H1 (cell line): Measurements from ENCODE around the gene SYTL1. TPM values are rescaled to one million over a fixed set of nuclear protein-coding genes. Genes with fewer than 3 reads are reported as not detected.

Experiments
- CTCF ChIA-PET: fragments of 300-600 bp; sonication (Branson Sonifier 250); formaldehyde crosslinking; loops from one replicate; lab custom pipeline; 2021; ENCODE audit not compliant: partially characterized antibody; lab: Charles Lee
- POLR2A ChIA-PET: fragments of 300-600 bp; sonication (Branson Sonifier 250); formaldehyde crosslinking; loops from one replicate; lab custom pipeline; 2021; ENCODE audit warnings: inconsistent platforms; ENCODE audit not compliant: partially characterized antibody; lab: Charles Lee
- DNase-seq, 2 experiments: peaks; one replicate each; pipeline versions ENCODE4 v3.0.0 to v3.0.0-alpha.2; 2010 to 2022; ENCODE audit warnings: low spot score in 2 of 2, low read depth in 1 of 2, mixed read lengths in 1 of 2
- FAIRE-seq: peaks from 2 replicates; lab custom pipeline; 2011; peaks lifted over from hg19 to GRCh38; lab: Jason Lieb, UNC
- H2AFZ ChIP-seq: 2 replicates; pipeline ENCODE4 v1.8.1; 2012; ENCODE audit warnings: low read length, inconsistent platforms
- H2AK5ac ChIP-seq: 2 replicates; pipeline ENCODE4 v1.6.1; 2013; ENCODE audit warnings: low read depth, low read length
- H2BK120ac ChIP-seq: replicated peaks from 2 replicates; pipeline ENCODE3; 2013; ENCODE audit warnings: low read depth, low read length, inconsistent platforms
- H2BK12ac ChIP-seq: 2 replicates; pipeline ENCODE4 v1.6.1; 2013; ENCODE audit warnings: low read depth, low read length
- H2BK15ac ChIP-seq: 2 replicates; pipeline ENCODE4 v1.6.1; 2013; ENCODE audit warnings: low read length
- H2BK20ac ChIP-seq: 2 replicates; pipeline ENCODE4 v1.6.1; 2013; ENCODE audit warnings: low read length
- H2BK5ac ChIP-seq: 2 replicates; pipeline ENCODE4 v1.6.1; 2013; ENCODE audit warnings: low read depth, low read length
- H3K14ac ChIP-seq: 2 replicates; pipeline ENCODE4 v1.6.1; 2013; ENCODE audit warnings: inconsistent platforms; ENCODE audit not compliant: insufficient read length
- H3K18ac ChIP-seq: 2 replicates; pipeline ENCODE4 v1.6.1; 2013; ENCODE audit warnings: low read length; ENCODE audit errors: extremely low read depth
- H3K23ac ChIP-seq: 2 replicates; pipeline ENCODE4 v1.6.1; 2013; ENCODE audit warnings: inconsistent platforms; ENCODE audit not compliant: insufficient read length
- H3K23me2 ChIP-seq: 2 replicates; pipeline ENCODE4 v1.6.1; 2013; ENCODE audit warnings: low read depth, low read length
- H3K27ac ChIP-seq: 2 replicates; pipeline ENCODE4 v1.6.1; 2011; ENCODE audit warnings: low read depth, low read length, inconsistent platforms
- H3K27me3 ChIP-seq, 4 experiments: replicated peaks in 1 of 4; 1 replicate in 1 of 4; 2 replicates in 3 of 4; pipeline versions ENCODE4 v1.6.1 to v1.8.1; 2011 to 2013; ENCODE audit warnings: low read length in 3 of 4, mild to moderate bottlenecking in 3 of 4, inconsistent platforms in 2 of 4, mixed read lengths in 2 of 4, moderate library complexity in 1 of 4; ENCODE audit not compliant: control insufficient read depth in 3 of 4, insufficient read depth in 3 of 4; ENCODE audit errors: extremely low read depth in 1 of 4
- H3K36me3 ChIP-seq, 4 experiments: 2 replicates each; pipeline versions ENCODE4 v1.6.1 to v1.8.1; 2011 to 2013; ENCODE audit warnings: mild to moderate bottlenecking in 4 of 4, low read length in 3 of 4, moderate library complexity in 2 of 4, control low read depth in 1 of 4, inconsistent platforms in 1 of 4; ENCODE audit not compliant: insufficient read depth in 4 of 4, control insufficient read depth in 2 of 4
- H3K4ac ChIP-seq: replicated peaks from 2 replicates; pipeline ENCODE3; 2013; ENCODE audit warnings: low read length, low read depth, mixed read lengths, inconsistent platforms; ENCODE audit not compliant: insufficient read length
- H3K4me1 ChIP-seq, 4 experiments: replicated peaks in 1 of 4; 1 replicate in 1 of 4; 2 replicates in 3 of 4; pipeline versions ENCODE4 v1.6.1 to v1.8.1; 2011 to 2013; ENCODE audit warnings: low read length in 3 of 4, inconsistent platforms in 2 of 4, mixed read lengths in 1 of 4; ENCODE audit not compliant: insufficient read depth in 4 of 4, control insufficient read depth in 3 of 4
- H3K4me2 ChIP-seq, 2 experiments: 2 replicates each; pipeline versions ENCODE4 v1.6.1 to v1.8.1; 2011 to 2013; ENCODE audit warnings: low read depth in 2 of 2, low read length in 2 of 2, control low read depth in 1 of 2, inconsistent platforms in 1 of 2, mild to moderate bottlenecking in 1 of 2; ENCODE audit not compliant: insufficient read depth in 1 of 2
- H3K4me3 ChIP-seq, 4 experiments: fragments of 200-600, 300-600 bp in 1 of 4; sonication (generic), shearing (Covaris generic), sonication (Bioruptor Twin) in 1 of 4; 2 replicates each; pipeline versions ENCODE4 v1.5.1 to v1.8.1; 2011 to 2016; ENCODE audit warnings: low read length in 4 of 4, low read depth in 3 of 4, control low read depth in 2 of 4, inconsistent platforms in 2 of 4, mild to moderate bottlenecking in 2 of 4, mixed read lengths in 1 of 4, moderate library complexity in 1 of 4; ENCODE audit not compliant: insufficient read depth in 2 of 4; ENCODE audit errors: extremely low read depth in 1 of 4
- H3K56ac ChIP-seq: replicated peaks from 2 replicates; pipeline ENCODE3; 2013; ENCODE audit warnings: low read depth, mild to moderate bottlenecking, mixed read lengths, low read length, inconsistent platforms; ENCODE audit not compliant: insufficient read length
- H3K79me1 ChIP-seq: 2 replicates; pipeline ENCODE4 v1.6.1; 2013; ENCODE audit warnings: low read depth, low read length, control low read depth
- H3K79me2 ChIP-seq, 2 experiments: 2 replicates each; pipeline versions ENCODE4 v1.6.1 to v1.8.1; 2012 to 2013; ENCODE audit warnings: low read length in 2 of 2, mild to moderate bottlenecking in 2 of 2, inconsistent platforms in 1 of 2; ENCODE audit not compliant: insufficient read depth in 2 of 2, control insufficient read depth in 1 of 2
- H3K9ac ChIP-seq, 4 experiments: replicated peaks in 1 of 4; 1 replicate in 1 of 4; 2 replicates in 3 of 4; pipeline versions ENCODE4 v1.6.1 to v1.8.1; 2011 to 2013; ENCODE audit warnings: low read depth in 3 of 4, low read length in 3 of 4, control low read depth in 2 of 4, mild to moderate bottlenecking in 2 of 4, moderate library complexity in 2 of 4, inconsistent platforms in 1 of 4; ENCODE audit errors: extremely low read depth in 1 of 4
- H3K9me3 ChIP-seq, 2 experiments: 2 replicates each; pipeline versions ENCODE4 v1.6.1 to v1.8.1; 2012 to 2013; ENCODE audit warnings: mild to moderate bottlenecking in 2 of 2, moderate library complexity in 2 of 2, control low read depth in 1 of 2, inconsistent platforms in 1 of 2, low read depth in 1 of 2, low read length in 1 of 2, mixed read lengths in 1 of 2; ENCODE audit not compliant: insufficient read depth in 2 of 2
- H4K20me1 ChIP-seq, 2 experiments: replicated peaks in 1 of 2; 2 replicates each; pipeline versions ENCODE3 to v1.8.1; 2011 to 2013; ENCODE audit warnings: inconsistent platforms in 2 of 2, low read length in 2 of 2, mild to moderate bottlenecking in 1 of 2; ENCODE audit not compliant: insufficient read depth in 2 of 2, control insufficient read depth in 1 of 2
- H4K5ac ChIP-seq: 2 replicates; pipeline ENCODE4 v1.6.1; 2013; ENCODE audit warnings: low read length, low read depth, mixed read lengths, inconsistent platforms; ENCODE audit not compliant: insufficient read length
- H4K8ac ChIP-seq: 2 replicates; pipeline ENCODE4 v1.8.0; 2013; ENCODE audit warnings: mild to moderate bottlenecking, moderate library complexity, low read length, inconsistent platforms; ENCODE audit not compliant: insufficient read depth; ENCODE audit errors: extremely low read depth
- H4K91ac ChIP-seq: replicated peaks from 2 replicates; pipeline ENCODE3; 2013; ENCODE audit warnings: low read length, mixed read lengths, inconsistent platforms; ENCODE audit not compliant: insufficient read length
- BACH1 ChIP-seq: IDR thresholded peaks from 2 replicates; pipeline ENCODE4 v1.6.1; 2012; ENCODE audit warnings: low read length, improper control_type of control experiment
- CHD2 ChIP-seq: IDR thresholded peaks from 2 replicates; pipeline ENCODE4 v1.6.1; 2012; ENCODE audit warnings: low read length, improper control_type of control experiment
- CTBP2 ChIP-seq: IDR thresholded peaks from 2 replicates; pipeline ENCODE4 v1.7.0; 2011; ENCODE audit warnings: borderline replicate concordance, mild to moderate bottlenecking, moderate library complexity, mixed read lengths, low read length; ENCODE audit not compliant: insufficient read depth, insufficient read length
- EP300 ChIP-seq, 2 experiments: IDR thresholded peaks; 1 replicate in 1 of 2; 2 replicates in 1 of 2; pipeline ENCODE4 v1.6.1; 2011 to 2012; ENCODE audit warnings: low read depth in 2 of 2, low read length in 2 of 2, mild to moderate bottlenecking in 2 of 2, borderline replicate concordance in 1 of 2, inconsistent platforms in 1 of 2, moderate library complexity in 1 of 2
- JUND ChIP-seq: IDR thresholded peaks from 2 replicates; pipeline ENCODE4 v1.6.1; 2011; ENCODE audit warnings: mild to moderate bottlenecking, improper control_type of control experiment, low read length
- NRF1 ChIP-seq: IDR thresholded peaks from 2 replicates; pipeline ENCODE4 v1.6.1; 2011; ENCODE audit warnings: mild to moderate bottlenecking, low read depth, low read length, improper control_type of control experiment
- PHF8 ChIP-seq: fragments of 200-600 bp; sonication (generic); conservative IDR thresholded peaks from 2 replicates; pipeline ENCODE4 v1.7.1; 2012; ENCODE audit warnings: low read depth, mild to moderate bottlenecking, inconsistent platforms, low read length, moderate library complexity
- RAD21 ChIP-seq, 2 experiments: IDR thresholded peaks in 1 of 2; conservative IDR thresholded peaks in 1 of 2; 2 replicates each; pipeline ENCODE4 v1.6.1; 2011; ENCODE audit warnings: low read depth in 2 of 2, low read length in 2 of 2, improper control_type of control experiment in 1 of 2, inconsistent platforms in 1 of 2, mild to moderate bottlenecking in 1 of 2, moderate library complexity in 1 of 2
- SP1 ChIP-seq: IDR thresholded peaks from 2 replicates; pipeline ENCODE4 v1.6.1; 2011; ENCODE audit warnings: low read depth, low read length
- TAF1 ChIP-seq: IDR thresholded peaks from 2 replicates; pipeline ENCODE4 v1.6.1; 2011; ENCODE audit warnings: mild to moderate bottlenecking, low read depth, low read length
- WGBS, 2 experiments: shearing (Covaris generic) in 1 of 2; methylation state at CpG; one replicate each; pipeline versions ENCODE4 v1.1.6 to v1.1.7; 2013 to 2015; ENCODE audit warnings: low lambda C conversion rate in 2 of 2, mixed read lengths in 2 of 2, inconsistent platforms in 1 of 2, low coverage in 1 of 2, missing lambda C conversion rate in 1 of 2; ENCODE audit not compliant: insufficient replicate concordance in 2 of 2, insufficient coverage in 1 of 2, insufficient read length in 1 of 2; ENCODE audit errors: extremely low coverage in 1 of 2, missing lambda C conversion rate in 1 of 2; 5-methylcytosine and 5-hydroxymethylcytosine counted together
- polyA plus RNA-seq, 7 experiments: library from polyadenylated mRNA; depleted of rRNA in 3 of 7; stranded (reverse) in 5 of 7; unstranded in 2 of 7; fragments of >200 nt in 5 of 7; fragments of 200-250 nt in 2 of 7; gene quantifications; 1 replicate in 5 of 7; 2 replicates in 1 of 7; 4 replicates in 1 of 7; pipeline versions ENCODE4 v1.2.1 to v1.2.3, GENCODE V29; 2011 to 2013; ENCODE audit warnings: missing spikeins in 2 of 7, mixed read lengths in 2 of 7
- total RNA-seq: library from RNA; stranded (reverse); fragmentation: NEBNext Ultra II Directional; extraction: Animal tissue kit (Norgen Biotek cat#: 25700); gene quantifications from 2 replicates; pipeline ENCODE4 v1.2.1, GENCODE V29; 2021

SYTL1 gene
- total and polyA plus RNA-seq, 2 of the 8 experiments (the other 6 are each of a cell fraction or from before 2014, with no cell fraction given), result 6.4 to 19.5 TPM

- peak within 1 kb of the TSS; percentile 85 to 92 for H3K4me2 ChIP-seq
- peak within 1 kb of the TSS; percentile 83 for H2BK5ac ChIP-seq
- no peak within 1 kb of the TSS for H3K23ac ChIP-seq
- H2AK5ac ChIP-seq, result no peak within 1 kb of the TSS
- peak within 1 kb of the TSS; percentile 73 for H3K4ac ChIP-seq
- peaks cover 2 to 6% of the 10 kb centered on the region in 2 experiments for H4K20me1 ChIP-seq
- peak within 1 kb of the TSS; percentile 48 for H2BK20ac ChIP-seq
- 5% methylated on average over 41 of the region's 69 CpGs; no CpG with 5 or more reads in 1 of the 2 experiments for WGBS, 2 experiments
- no peak within 1 kb of the TSS for H2BK120ac ChIP-seq
- no peaks in the 10 kb centered on the region for H3K79me2 ChIP-seq
- H4K91ac ChIP-seq, result peak within 1 kb of the TSS; percentile 63
- peak within 1 kb of the TSS; percentile 26 to 82 (median 56); a peak in 6 of 7 replicates for H3K9ac ChIP-seq
- peak within 1 kb of the TSS; percentile 45; the same call in 1 of the 2 replicates for H3K27ac ChIP-seq
- peak within 1 kb of the TSS; percentile 53 for H4K8ac ChIP-seq
- H3K4me1 ChIP-seq, result peaks cover 2 to 19% (median 12%) of the 10 kb centered on the region in 4 experiments
- peak within 1 kb of the TSS; percentile 82 for H2AFZ ChIP-seq
- peak within 1 kb of the TSS; percentile 46; the same call in 1 of the 2 replicates for H2BK15ac ChIP-seq
- H4K5ac ChIP-seq, result no peak within 1 kb of the TSS
- H3K4me3 ChIP-seq, result peak within 1 kb of the TSS; percentile 61 to 82 (median 70)
- H3K56ac ChIP-seq, result no peak within 1 kb of the TSS
- FAIRE-seq (no peak), DNase-seq (peak; percentile 82 to 97)
- POLR2A ChIA-PET, result interaction anchor here (1.1 to 2.5 kb wide), 8 partner anchors 27 to 93 kb away, joined by 3 to 11 read pairs (median 4); no protein-coding TSS in a partner anchor
- H3K9me3 ChIP-seq, result no peaks in the 10 kb centered on the region
- H3K23me2 ChIP-seq, result peaks cover 13% of the 10 kb centered on the region
- H3K27me3 ChIP-seq, result no peaks in the 10 kb centered on the region
- peak within 1 kb of the TSS; percentile 75; the same call in 1 of the 2 replicates for H2BK12ac ChIP-seq
- no peaks in the 10 kb centered on the region for H3K36me3 ChIP-seq
- H3K18ac ChIP-seq, result peak within 1 kb of the TSS; percentile 83
- no peaks in the 10 kb centered on the region for H3K79me1 ChIP-seq
- CTCF ChIA-PET, result interaction anchor here (0.8 to 18.9 kb wide), 21 partner anchors 7 to 346 kb away, joined by 3 to 625 read pairs (median 6); partner anchors contain the start of genes CD164L2, FAM76A, FCN3 and MAP3K6
- H3K14ac ChIP-seq, result no peak within 1 kb of the TSS
- TF ChIP-seq RAD21 (IDR thresholded peaks at IDR 0.05 in 1 of 2, conservative IDR thresholded peaks at IDR 0.05 in 1 of 2; ENCODE audit: low read depth in 2 of 2, low read length in 2 of 2), result peak; percentile 16 to 36; a peak in 3 of 4 replicates
- TF ChIP-seq CHD2, result no peak
- TF ChIP-seq NRF1, result no peak
- TF ChIP-seq PHF8, result peak; percentile 80; the same call in 1 of the 2 replicates
- peak; percentile 32; the same call in 1 of the 2 replicates for TF ChIP-seq TAF1
- TF ChIP-seq JUND, result peak; percentile 92
- peak; percentile 37 for TF ChIP-seq CTBP2
- peak; percentile 33; the same call in 1 of the 2 replicates for TF ChIP-seq BACH1
- peak; percentile 51; the same call in 1 of the 2 replicates for TF ChIP-seq SP1
- no peak for TF ChIP-seq EP300 (IDR thresholded peaks at IDR 0.05; ENCODE audit: borderline replicate concordance in 1 of 2, low read depth in 2 of 2, low read length in 2 of 2)
Observed at GRCh38 chr1:27392096-27392777, 50.4 kb downstream of the SYTL1 start, which contains the start of gene GPR3. Gene GPR3 (plus strand): TSS chr1:27392622. CDS start chr1:27393799, 1,177 bp downstream.
